Spinal cord (tissue), 10 donors: ENCODE results near the gene B4GALNT1. TPM values are rescaled to one million over a fixed set of nuclear protein-coding genes. Genes with fewer than 3 reads are reported as not detected.

ENCODE experiments used
- DNase-seq, 6 donors: peaks; one replicate each; pipeline versions ENCODE4 v3.0.0 to v3.0.0-alpha.2; 2013 to 2015; ENCODE audit warnings: low spot score in 6 of 6, low read depth in 4 of 6
- H3K27ac ChIP-seq: one replicate; pipeline ENCODE4 v1.5.1; 2013; ENCODE audit warnings: low read depth, low read length, control low read depth
- H3K27me3 ChIP-seq: one replicate; pipeline ENCODE4 v1.6.1; 2013; ENCODE audit warnings: low read length; ENCODE audit not compliant: control insufficient read depth, insufficient read depth
- H3K36me3 ChIP-seq: one replicate; pipeline ENCODE4 v1.6.1; 2013; ENCODE audit warnings: low read length; ENCODE audit not compliant: control insufficient read depth, insufficient read depth
- H3K4me1 ChIP-seq: one replicate; pipeline ENCODE4 v1.6.1; 2013; ENCODE audit warnings: low read length; ENCODE audit not compliant: control insufficient read depth, insufficient read depth
- H3K4me3 ChIP-seq: one replicate; pipeline ENCODE4 v1.5.1; 2013; ENCODE audit warnings: low read depth, low read length, control low read depth
- H3K9me3 ChIP-seq: one replicate; pipeline ENCODE4 v1.6.1; 2013; ENCODE audit warnings: low read length; ENCODE audit not compliant: control insufficient read depth, insufficient read depth
- WGBS: methylation state at CpG from one replicate; pipeline ENCODE4 v1.1.5; 2013; ENCODE audit warnings: missing lambda C conversion rate; ENCODE audit not compliant: insufficient coverage; 5-methylcytosine and 5-hydroxymethylcytosine counted together
- polyA plus RNA-seq, 2 donors: library from polyadenylated mRNA; unstranded; fragments of 120-200 nt; gene quantifications; one replicate each; pipeline ENCODE4 v1.2.1, GENCODE V29; 2013; ENCODE audit not compliant: insufficient read length in 2 of 2
- total RNA-seq, 2 donors: library from RNA; depleted of rRNA in 1 of 2; stranded (reverse); fragments of 120-200 nt in 1 of 2; fragments of >200 nt in 1 of 2; gene quantifications; one replicate each; pipeline versions ENCODE4 v1.2.3 to v1.2.4, GENCODE V29; 2013 to 2014
- donor health status: healthy.

The B4GALNT1 gene
- total and polyA plus RNA-seq, 4 donors, result 11.7 to 50.0 (median 32.7) TPM

GRCh38 chr12:57604454-57604991 lies 28.5 kb downstream of the B4GALNT1 start, which contains the start of gene DTX3:
TSS of gene DTX3 (plus strand) at chr12:57604824. CDS start at chr12:57606518, 1,694 bp downstream.
- H3K9me3 ChIP-seq, result no peaks in the 10 kb centered on the region
- H3K27me3 ChIP-seq, result no peaks in the 10 kb centered on the region
- H3K27ac ChIP-seq, result peak within 1 kb of the TSS; percentile 95
- peaks cover 43% of the 10 kb centered on the region for H3K36me3 ChIP-seq
- peak within 1 kb of the TSS; percentile 86 for H3K4me3 ChIP-seq
- 0% methylated on average over 2 of the region's 36 CpGs for WGBS
- H3K4me1 ChIP-seq, result peaks cover 20% of the 10 kb centered on the region
- peak in 3 of 6 donors; percentile 65 to 93 (median 88) for DNase-seq

DNA sequence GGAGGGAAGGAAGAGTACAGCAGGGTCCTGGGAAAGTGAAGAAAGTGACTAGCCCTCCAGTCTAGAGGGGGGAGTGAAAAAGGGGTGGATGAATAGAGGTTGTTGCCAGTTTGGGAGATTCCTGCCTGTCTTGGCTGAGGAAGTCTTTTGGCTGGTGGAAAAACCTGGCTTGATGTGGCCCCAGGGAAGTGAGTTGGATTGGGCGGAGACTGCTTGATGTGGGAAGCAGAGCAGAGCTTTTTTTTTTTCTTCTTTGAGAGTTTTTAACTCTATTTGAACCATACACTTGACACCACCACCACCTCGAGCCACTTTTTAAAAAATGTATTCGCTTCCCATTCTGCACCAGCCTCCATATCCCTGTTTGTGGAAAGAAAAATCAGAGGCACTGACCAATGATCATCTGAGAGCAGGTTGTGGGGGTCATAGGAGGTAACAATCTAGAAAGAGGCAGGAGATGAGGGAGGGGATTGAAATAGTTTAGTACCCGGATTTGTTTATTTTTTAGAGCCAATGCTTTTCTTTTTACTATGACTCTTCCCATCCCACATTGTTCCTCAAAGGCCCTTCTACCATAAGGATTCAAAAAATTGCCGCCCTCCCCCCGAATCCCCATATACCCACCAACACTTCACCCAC lies 29.1 kb downstream of the B4GALNT1 start:
- Histone ChIP-seq H3K27ac (peak overlapping the region; percentile 95), H3K4me1 (peaks cover 20% of the 10 kb centered on the region), H3K27me3 (no peaks in the 10 kb centered on the region), H3K9me3 (no peaks in the 10 kb centered on the region), H3K36me3 (peaks cover 43% of the 10 kb centered on the region), H3K4me3 (peak overlapping the region; percentile 86)
- WGBS, result 10% methylated on average over 2 of the region's 6 CpGs
- DNase-seq, result peak in 3 of 6 donors; percentile 67 to 86 (median 83)

DNA sequence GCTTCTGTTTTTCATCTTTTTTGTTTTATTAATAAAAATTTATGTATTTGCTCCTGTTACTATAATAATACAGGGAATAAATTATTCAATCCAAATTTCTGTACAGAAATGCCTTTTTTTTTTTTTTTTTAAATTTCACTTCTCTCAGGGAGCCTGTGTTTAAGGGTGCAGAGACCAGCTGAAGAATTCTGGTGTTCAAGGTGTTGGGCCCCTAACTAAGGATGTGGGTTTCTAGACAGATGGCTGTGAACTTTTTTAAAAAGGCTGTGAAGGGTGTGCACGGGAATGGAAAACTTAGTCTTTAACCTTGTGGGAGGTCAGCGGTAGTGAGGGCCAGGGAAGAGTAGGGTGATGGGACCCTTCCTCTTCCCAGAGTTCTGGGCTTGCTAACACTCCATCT lies 29.7 kb downstream of the B4GALNT1 start:
- H3K4me3 ChIP-seq, result no peak overlapping the region
- H3K27me3 ChIP-seq, result no peaks in the 10 kb centered on the region
- no CpG with 5 or more reads among the region's 2 CpGs for WGBS

GRCh38 chr12:57602544-57602943 lies 30.5 kb downstream of the B4GALNT1 start:
- DNase-seq, result no peak
- Histone ChIP-seq H3K27me3 (no peaks in the 10 kb centered on the region), H3K9me3 (no peaks in the 10 kb centered on the region), H3K4me1 (peaks cover 20% of the 10 kb centered on the region), H3K27ac (no peak overlapping the region), H3K36me3 (peaks cover 30% of the 10 kb centered on the region), H3K4me3 (no peak overlapping the region)

More for the DNA sequence above, 29.7 kb downstream of the B4GALNT1 start:
- Histone ChIP-seq H3K27ac (peak overlapping the region; percentile 95), H3K36me3 (peaks cover 38% of the 10 kb centered on the region), H3K4me1 (peaks cover 20% of the 10 kb centered on the region), H3K9me3 (no peaks in the 10 kb centered on the region)
- no peak for DNase-seq

- DNase-seq, result no peak
- peaks cover 16% of the 10 kb centered on the region for H3K4me1 ChIP-seq
- no peaks in the 10 kb centered on the region for H3K27me3 ChIP-seq
- H3K27ac ChIP-seq, result no peak overlapping the region
- WGBS, result no CpG with 5 or more reads among the region's 2 CpGs
- H3K4me3 ChIP-seq, result no peak overlapping the region
- peaks cover 24% of the 10 kb centered on the region for H3K36me3 ChIP-seq
- no peaks in the 10 kb centered on the region for H3K9me3 ChIP-seq
Observed at GRCh38 chr12:57600395-57600794, 32.6 kb downstream of the B4GALNT1 start.

- WGBS, result no CpG with 5 or more reads among the region's 4 CpGs
- Histone ChIP-seq H3K4me3 (no peak overlapping the region), H3K4me1 (peaks cover 15% of the 10 kb centered on the region), H3K36me3 (peaks cover 14% of the 10 kb centered on the region), H3K9me3 (no peaks in the 10 kb centered on the region), H3K27me3 (no peaks in the 10 kb centered on the region), H3K27ac (no peak overlapping the region)
- DNase-seq, result no peak
Observed at GRCh38 chr12:57593187-57593586, 39.8 kb downstream of the B4GALNT1 start.

DNA sequence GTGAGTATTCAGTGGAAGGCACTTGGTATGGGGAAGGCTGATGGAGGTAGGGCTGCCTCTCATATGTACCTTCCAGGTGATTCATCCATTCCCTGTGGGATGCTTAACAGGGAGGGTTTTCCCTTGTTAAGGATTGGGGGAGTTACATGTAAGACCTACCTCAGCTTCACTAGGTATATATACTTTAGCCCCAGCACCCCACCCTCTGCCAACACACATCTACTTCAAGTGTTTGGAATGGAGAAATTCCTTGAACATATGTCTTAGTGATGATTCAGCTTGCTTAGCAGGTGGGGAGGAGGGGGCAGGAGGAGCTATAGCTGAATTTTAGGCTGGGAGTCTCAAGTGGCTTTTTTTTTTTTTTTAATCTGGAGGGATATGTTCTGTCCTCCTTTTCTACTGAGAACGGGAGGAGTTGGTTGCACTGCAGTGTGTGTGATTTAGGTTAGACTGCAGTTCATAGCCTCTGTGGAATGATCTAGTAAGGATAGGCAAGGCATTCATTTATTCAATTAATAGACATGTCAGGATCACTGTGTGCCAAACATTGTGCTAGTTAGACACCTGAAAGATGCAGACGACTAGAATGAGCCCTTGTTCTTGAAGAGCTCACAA lies 40.3 kb downstream of the B4GALNT1 start:
- no peak for DNase-seq

GRCh38 chr12:57591782-57592325 lies 41.1 kb downstream of the B4GALNT1 start:
- Histone ChIP-seq H3K27ac (no peak overlapping the region), H3K27me3 (no peaks in the 10 kb centered on the region), H3K9me3 (no peaks in the 10 kb centered on the region), H3K4me3 (peak overlapping the region; percentile 87), H3K4me1 (peaks cover 15% of the 10 kb centered on the region), H3K36me3 (peaks cover 14% of the 10 kb centered on the region)
- no peak for DNase-seq
- WGBS, result 56% methylated on average over 7 of the region's 10 CpGs

More for the DNA sequence above, 40.3 kb downstream of the B4GALNT1 start:
- Histone ChIP-seq H3K27ac (no peak overlapping the region), H3K4me1 (peaks cover 15% of the 10 kb centered on the region), H3K27me3 (no peaks in the 10 kb centered on the region), H3K9me3 (no peaks in the 10 kb centered on the region), H3K4me3 (no peak overlapping the region), H3K36me3 (peaks cover 14% of the 10 kb centered on the region)
- 71% methylated on average over 1 of the region's 2 CpGs for WGBS

GRCh38 chr12:57590864-57591781 lies 41.9 kb downstream of the B4GALNT1 start, which contains the start of gene PIP4K2C:
TSS of gene PIP4K2C (plus strand) at chr12:57591192. CDS start at chr12:57591290, 98 bp downstream.
- peaks cover 17% of the 10 kb centered on the region for H3K36me3 ChIP-seq
- WGBS, result under 1% methylated on average over 65 of the region's 69 CpGs
- peak within 1 kb of the TSS; percentile 22 for H3K27ac ChIP-seq
- H3K27me3 ChIP-seq, result no peaks in the 10 kb centered on the region
- peaks cover 15% of the 10 kb centered on the region for H3K4me1 ChIP-seq
- H3K4me3 ChIP-seq, result peak within 1 kb of the TSS; percentile 87
- H3K9me3 ChIP-seq, result no peaks in the 10 kb centered on the region
- DNase-seq, result peak in 3 of 6 donors; percentile 56 to 92 (median 84)
